ENCODE results near the gene API5. TPM values are rescaled to one million over a fixed set of nuclear protein-coding genes. Genes with fewer than 3 reads are reported as not detected.

Gene API5
- total RNA-seq, 2 experiments from 2014 or later, result 193 to 200 TPM

GRCh38 chr11:43358279-43358800, 46.5 kb downstream of the API5 start:
- POLR2A ChIA-PET, result interaction anchor here (0.5 to 1.9 kb wide), 7 partner anchors 10 to 323 kb away, joined by 3 to 22 read pairs (median 3); partner anchors contain the start of gene API5
- CTCF ChIA-PET, result interaction anchor here (2.8 kb wide), 1 partner anchor 46 kb away, joined by 16 read pairs; the partner anchor contains the start of gene API5

- CTCF ChIA-PET, result interaction anchor here (1.0 to 2.8 kb wide), 2 partner anchors 47 to 209 kb away, joined by 3 to 16 read pairs; partner anchors contain the start of gene API5
Measured at GRCh38 chr11:43358801-43359421, 47.1 kb downstream of the API5 start, which contains the start of gene TTC17. TTC17 (plus strand) TSS chr11:43358920; CDS start chr11:43358955, 35 bp downstream.

GRCh38 chr11:43359422-43359818, 47.6 kb downstream of the API5 start:
- POLR2A ChIA-PET, result interaction anchor here (1.1 to 1.9 kb wide), 3 partner anchors 9 to 321 kb away, joined by 3 to 22 read pairs (median 11); partner anchors contain the start of gene API5
- CTCF ChIA-PET, result interaction anchor here (1.0 to 2.8 kb wide), 2 partner anchors 47 to 208 kb away, joined by 3 to 16 read pairs; partner anchors contain the start of gene API5

More at GRCh38 chr11:43358801-43359421, 47.1 kb downstream of the API5 start, which contains the start of gene TTC17:
- POLR2A ChIA-PET, result interaction anchor here (0.5 to 1.9 kb wide), 7 partner anchors 9 to 322 kb away, joined by 3 to 22 read pairs (median 3); partner anchors contain the start of gene API5

- CTCF ChIA-PET, result no interaction called here
- POLR2A ChIA-PET, result no interaction called here
Measured at GRCh38 chr11:43360361-43361032, 48.7 kb downstream of the API5 start.

GRCh38 chr11:43366677-43367076, 54.9 kb downstream of the API5 start:
- POLR2A ChIA-PET, result interaction anchor here (2.2 kb wide), 1 partner anchor 8 kb away, joined by 11 read pairs; the partner anchor contains the start of gene TTC17
- CTCF ChIA-PET, result no interaction called here

- POLR2A ChIA-PET, result interaction anchor here (2.2 kb wide), 1 partner anchor 9 kb away, joined by 11 read pairs; the partner anchor contains the start of gene TTC17
- CTCF ChIA-PET, result no interaction called here
Measured at GRCh38 chr11:43367382-43368178, 55.8 kb downstream of the API5 start.

- POLR2A ChIA-PET, result no interaction called here
- CTCF ChIA-PET, result no interaction called here
Measured at GRCh38 chr11:43376065-43376464, 64.3 kb downstream of the API5 start.

- ChIA-PET CTCF (no interaction called here), POLR2A (no interaction called here)
Measured at GRCh38 chr11:43376594-43376993, 64.8 kb downstream of the API5 start.

GRCh38 chr11:43377389-43377788, 65.6 kb downstream of the API5 start:
- ChIA-PET POLR2A (no interaction called here), CTCF (no interaction called here)

- ChIA-PET CTCF (no interaction called here), POLR2A (no interaction called here)
Measured at GRCh38 chr11:43378897-43379296, 67.1 kb downstream of the API5 start.

GRCh38 chr11:43381802-43382201, 70.0 kb downstream of the API5 start:
- CTCF ChIA-PET, result no interaction called here
- POLR2A ChIA-PET, result no interaction called here

- ChIA-PET CTCF (no interaction called here), POLR2A (no interaction called here)
Measured at GRCh38 chr11:43382614-43383013, 70.8 kb downstream of the API5 start.

GRCh38 chr11:43384393-43384792, 72.6 kb downstream of the API5 start:
- ChIA-PET CTCF (no interaction called here), POLR2A (no interaction called here)

GRCh38 chr11:43392713-43393112, 80.9 kb downstream of the API5 start:
- CTCF ChIA-PET, result interaction anchor here (1.0 kb wide), 1 partner anchor 12 kb away, joined by 6 read pairs; no protein-coding TSS in a partner anchor
- POLR2A ChIA-PET, result no interaction called here

- ChIA-PET CTCF (interaction anchor here (0.6 to 1.0 kb wide), 2 partner anchors 11 to 55 kb away, joined by 5 to 6 read pairs; no protein-coding TSS in a partner anchor), POLR2A (no interaction called here)
Measured at GRCh38 chr11:43393765-43394355, 82.1 kb downstream of the API5 start.

Data from activated CD8-positive, alpha-beta memory T cell treated with anti-CD3 and anti-CD28 coated beads for 36 hours (primary cell).